ENCODE measurements around the gene UBXN6.

The UBXN6 gene

GRCh38 chr19:4501691-4502090, 44.1 kb upstream of the UBXN6 start:
- no peaks in the 10 kb centered on the region for H3K79me2 ChIP-seq (ENCODE audit: control insufficient read depth, insufficient read depth, low read length, unreplicated experiment)
- H3K27ac ChIP-seq (ENCODE audit: low read depth, low read length), result no peak overlapping the region
- no peaks in the 10 kb centered on the region for H3K27me3 ChIP-seq (ENCODE audit: insufficient read depth, low read length)
- no peaks in the 10 kb centered on the region for H3K36me3 ChIP-seq (ENCODE audit: insufficient read depth, low read length)
- H3K4me1 ChIP-seq (ENCODE audit: control insufficient read depth, insufficient read depth, low read length, unreplicated experiment), result peaks cover 5% of the 10 kb centered on the region
- no peak overlapping the region for H2AFZ ChIP-seq (ENCODE audit: low read length, unreplicated experiment)
- H3K4me3 ChIP-seq (ENCODE audit: low read depth, low read length), result no peak overlapping the region

GRCh38 chr19:4500841-4501591, 43.4 kb upstream of the UBXN6 start:
- no peak overlapping the region for H3K4me3 ChIP-seq (ENCODE audit: low read depth, low read length)
- H3K79me2 ChIP-seq (ENCODE audit: control insufficient read depth, insufficient read depth, low read length, unreplicated experiment), result no peaks in the 10 kb centered on the region
- H3K4me1 ChIP-seq (ENCODE audit: control insufficient read depth, insufficient read depth, low read length, unreplicated experiment), result no peaks in the 10 kb centered on the region
- H3K27me3 ChIP-seq (ENCODE audit: insufficient read depth, low read length), result no peaks in the 10 kb centered on the region
- no peak overlapping the region for H3K27ac ChIP-seq (ENCODE audit: low read depth, low read length)
- H2AFZ ChIP-seq (ENCODE audit: low read length, unreplicated experiment), result no peak overlapping the region
- no peaks in the 10 kb centered on the region for H3K36me3 ChIP-seq (ENCODE audit: insufficient read depth, low read length)

- Histone ChIP-seq H3K79me2 (ENCODE audit: control insufficient read depth, insufficient read depth, low read length, unreplicated experiment) (no peaks in the 10 kb centered on the region), H3K4me3 (ENCODE audit: low read depth, low read length) (no peak overlapping the region), H3K36me3 (ENCODE audit: insufficient read depth, low read length) (no peaks in the 10 kb centered on the region), H2AFZ (ENCODE audit: low read length, unreplicated experiment) (no peak overlapping the region), H3K4me1 (ENCODE audit: control insufficient read depth, insufficient read depth, low read length, unreplicated experiment) (no peaks in the 10 kb centered on the region), H3K27me3 (ENCODE audit: insufficient read depth, low read length) (no peaks in the 10 kb centered on the region), H3K27ac (ENCODE audit: low read depth, low read length) (no peak overlapping the region)
These were observed 42.3 kb upstream of the UBXN6 start for GRCh38 chr19:4499855-4500254.

DNA sequence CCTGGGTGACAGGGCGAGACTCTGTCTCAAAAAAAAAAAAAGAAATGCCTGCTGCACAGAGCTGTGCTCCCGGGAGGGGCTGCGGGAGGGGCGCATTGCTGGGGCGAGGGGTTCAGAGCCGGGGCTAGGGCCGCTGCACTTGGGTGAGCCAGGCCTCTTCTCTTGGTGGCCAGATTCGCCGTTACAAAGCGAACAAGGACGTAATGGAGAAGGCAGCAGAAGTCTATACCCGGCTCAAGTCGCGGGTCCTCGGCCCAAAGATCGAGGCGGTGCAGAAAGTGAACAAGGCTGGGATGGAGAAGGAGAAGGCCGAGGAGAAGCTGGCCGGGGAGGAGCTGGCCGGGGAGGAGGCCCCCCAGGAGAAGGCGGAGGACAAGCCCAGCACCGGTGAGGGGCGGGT, 41.7 kb upstream of the UBXN6 start:
- Histone ChIP-seq H3K4me1 (ENCODE audit: control insufficient read depth, insufficient read depth, low read length, unreplicated experiment) (no peaks in the 10 kb centered on the region), H3K79me2 (ENCODE audit: control insufficient read depth, insufficient read depth, low read length, unreplicated experiment) (no peaks in the 10 kb centered on the region), H3K27me3 (ENCODE audit: insufficient read depth, low read length) (no peaks in the 10 kb centered on the region), H2AFZ (ENCODE audit: low read length, unreplicated experiment) (no peak overlapping the region), H3K27ac (ENCODE audit: low read depth, low read length) (no peak overlapping the region), H3K4me3 (ENCODE audit: low read depth, low read length) (no peak overlapping the region), H3K36me3 (ENCODE audit: insufficient read depth, low read length) (no peaks in the 10 kb centered on the region)

- H3K79me2 ChIP-seq (ENCODE audit: control insufficient read depth, insufficient read depth, low read length, unreplicated experiment), result no peaks in the 10 kb centered on the region
- H3K27me3 ChIP-seq (ENCODE audit: insufficient read depth, low read length), result no peaks in the 10 kb centered on the region
- H2AFZ ChIP-seq (ENCODE audit: low read length, unreplicated experiment), result no peak overlapping the region
- no peaks in the 10 kb centered on the region for H3K36me3 ChIP-seq (ENCODE audit: insufficient read depth, low read length)
- no peak overlapping the region for H3K27ac ChIP-seq (ENCODE audit: low read depth, low read length)
- H3K4me1 ChIP-seq (ENCODE audit: control insufficient read depth, insufficient read depth, low read length, unreplicated experiment), result no peaks in the 10 kb centered on the region
- H3K4me3 ChIP-seq (ENCODE audit: low read depth, low read length), result no peak overlapping the region
These were observed 41.1 kb upstream of the UBXN6 start for GRCh38 chr19:4498694-4499093.

GRCh38 chr19:4497770-4498389, 40.3 kb upstream of the UBXN6 start:
- H3K36me3 ChIP-seq (ENCODE audit: insufficient read depth, low read length), result no peaks in the 10 kb centered on the region

GRCh38 chr19:4496304-4496703, 38.7 kb upstream of the UBXN6 start:
- Histone ChIP-seq H2AFZ (ENCODE audit: low read length, unreplicated experiment) (no peak overlapping the region), H3K27ac (ENCODE audit: low read depth, low read length) (no peak overlapping the region), H3K36me3 (ENCODE audit: insufficient read depth, low read length) (peaks cover 7% of the 10 kb centered on the region; the same call in 1 of the 2 replicates), H3K4me1 (ENCODE audit: control insufficient read depth, insufficient read depth, low read length, unreplicated experiment) (no peaks in the 10 kb centered on the region), H3K27me3 (ENCODE audit: insufficient read depth, low read length) (no peaks in the 10 kb centered on the region), H3K79me2 (ENCODE audit: control insufficient read depth, insufficient read depth, low read length, unreplicated experiment) (no peaks in the 10 kb centered on the region), H3K4me3 (ENCODE audit: low read depth, low read length) (no peak overlapping the region)

More at GRCh38 chr19:4497770-4498389, 40.3 kb upstream of the UBXN6 start:
- no peak overlapping the region for H3K27ac ChIP-seq (ENCODE audit: low read depth, low read length)
- H3K4me3 ChIP-seq (ENCODE audit: low read depth, low read length), result no peak overlapping the region
- H3K4me1 ChIP-seq (ENCODE audit: control insufficient read depth, insufficient read depth, low read length, unreplicated experiment), result no peaks in the 10 kb centered on the region
- no peak overlapping the region for H2AFZ ChIP-seq (ENCODE audit: low read length, unreplicated experiment)
- no peaks in the 10 kb centered on the region for H3K79me2 ChIP-seq (ENCODE audit: control insufficient read depth, insufficient read depth, low read length, unreplicated experiment)
- no peaks in the 10 kb centered on the region for H3K27me3 ChIP-seq (ENCODE audit: insufficient read depth, low read length)

DNA sequence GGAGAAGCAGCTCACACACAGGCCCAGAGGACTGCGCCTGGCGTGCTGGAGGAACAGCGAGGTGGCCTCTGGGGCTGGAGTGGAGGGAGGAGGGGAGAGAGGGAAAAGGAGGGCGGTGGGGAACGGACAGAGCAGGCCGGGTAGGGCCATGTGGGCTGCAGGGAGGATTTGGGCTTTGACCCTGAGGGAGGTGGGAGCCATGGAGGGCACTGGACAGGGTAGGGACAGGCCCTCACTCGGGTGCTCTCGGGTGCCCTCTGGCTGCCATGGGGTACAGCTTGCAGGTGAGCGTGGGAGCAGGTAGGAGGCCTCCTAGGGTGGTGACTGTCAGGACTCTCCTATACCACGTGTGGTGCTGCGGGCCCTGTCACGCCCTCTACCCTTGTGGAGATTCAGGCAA, 37.9 kb upstream of the UBXN6 start:
- Histone ChIP-seq H3K27me3 (ENCODE audit: insufficient read depth, low read length) (no peaks in the 10 kb centered on the region), H3K79me2 (ENCODE audit: control insufficient read depth, insufficient read depth, low read length, unreplicated experiment) (no peaks in the 10 kb centered on the region), H3K4me3 (ENCODE audit: low read depth, low read length) (no peak overlapping the region), H3K27ac (ENCODE audit: low read depth, low read length) (no peak overlapping the region), H3K4me1 (ENCODE audit: control insufficient read depth, insufficient read depth, low read length, unreplicated experiment) (no peaks in the 10 kb centered on the region), H3K36me3 (ENCODE audit: insufficient read depth, low read length) (peaks cover 8% of the 10 kb centered on the region; the same call in 1 of the 2 replicates), H2AFZ (ENCODE audit: low read length, unreplicated experiment) (no peak overlapping the region)

- H3K79me2 ChIP-seq (ENCODE audit: control insufficient read depth, insufficient read depth, low read length, unreplicated experiment), result no peaks in the 10 kb centered on the region
- peaks cover 8% of the 10 kb centered on the region; the same call in 1 of the 2 replicates for H3K36me3 ChIP-seq (ENCODE audit: insufficient read depth, low read length)
- H2AFZ ChIP-seq (ENCODE audit: low read length, unreplicated experiment), result no peak overlapping the region
- H3K27ac ChIP-seq (ENCODE audit: low read depth, low read length), result no peak overlapping the region
- H3K4me3 ChIP-seq (ENCODE audit: low read depth, low read length), result no peak overlapping the region
- H3K4me1 ChIP-seq (ENCODE audit: control insufficient read depth, insufficient read depth, low read length, unreplicated experiment), result no peaks in the 10 kb centered on the region
- no peaks in the 10 kb centered on the region for H3K27me3 ChIP-seq (ENCODE audit: insufficient read depth, low read length)
These were observed 37.1 kb upstream of the UBXN6 start for GRCh38 chr19:4494691-4495064.

- no peaks in the 10 kb centered on the region for H3K79me2 ChIP-seq (ENCODE audit: control insufficient read depth, insufficient read depth, low read length, unreplicated experiment)
- peaks cover 8% of the 10 kb centered on the region; the same call in 1 of the 2 replicates for H3K36me3 ChIP-seq (ENCODE audit: insufficient read depth, low read length)
- no peak overlapping the region for H3K4me3 ChIP-seq (ENCODE audit: low read depth, low read length)
- no peak overlapping the region for H3K27ac ChIP-seq (ENCODE audit: low read depth, low read length)
- no peaks in the 10 kb centered on the region for H3K27me3 ChIP-seq (ENCODE audit: insufficient read depth, low read length)
- no peaks in the 10 kb centered on the region for H3K4me1 ChIP-seq (ENCODE audit: control insufficient read depth, insufficient read depth, low read length, unreplicated experiment)
- no peak overlapping the region for H2AFZ ChIP-seq (ENCODE audit: low read length, unreplicated experiment)
These were observed 36.5 kb upstream of the UBXN6 start for GRCh38 chr19:4493929-4494690.

All from ACC112 (cell line).